ENCODE data around the gene PRM3. TPM values are rescaled to one million over a fixed set of nuclear protein-coding genes. Genes with fewer than 3 reads are reported as not detected.

The PRM3 gene
- total RNA-seq, 2 experiments from 2014 or later: not detected

- ChIA-PET CTCF (interaction anchor here (1.3 kb wide), 1 partner anchor 35 kb away, joined by 3 read pairs; no protein-coding TSS in a partner anchor), POLR2A (interaction anchor here (0.7 kb wide), 1 partner anchor 36 kb away, joined by 6 read pairs; no protein-coding TSS in a partner anchor)
- H3K27ac Mint-ChIP-seq: no peak overlapping the region
- ATAC-seq (ENCODE audit: poor library complexity): no peak
- no peak for TF ChIP-seq CTCF (IDR thresholded peaks at IDR 0.05)
- peaks cover 9% of the 10 kb centered on the region for H3K36me3 Mint-ChIP-seq (ENCODE audit: low read depth)
- Histone ChIP-seq H3K4me3 (ENCODE audit: low read length) (no peak overlapping the region), H3K9me3 (ENCODE audit: control insufficient read depth in 1 of 2, insufficient read depth in 1 of 2, low read length in 2 of 2) (no peaks in the 10 kb centered on the region), H3K27ac (ENCODE audit: low read depth in 1 of 2, low read length in 2 of 2) (no peak overlapping the region), H3K27me3 (ENCODE audit: control insufficient read depth in 1 of 2, insufficient read depth in 2 of 2, low read length in 2 of 2) (no peaks in the 10 kb centered on the region), H3K36me3 (ENCODE audit: insufficient read depth, low read length) (no peaks in the 10 kb centered on the region), H3K4me1 (ENCODE audit: insufficient read depth, low read length) (peaks cover 48% of the 10 kb centered on the region)
- H3K27me3 Mint-ChIP-seq: no peaks in the 10 kb centered on the region
- H3K4me3 Mint-ChIP-seq: peak overlapping the region; percentile 42
- intact Hi-C loops (cut with DNase I, micrococcal nuclease): no loop called here
- H3K9me3 Mint-ChIP-seq: no peaks in the 10 kb centered on the region
- H3K4me1 Mint-ChIP-seq (ENCODE audit: low read depth): peaks cover 51% of the 10 kb centered on the region
- no peak for DNase-seq
Measured at GRCh38 chr16:11260596-11260966, 12.8 kb downstream of the PRM3 start.

GRCh38 chr16:11259655-11260595 lies 13.5 kb downstream of the PRM3 start:
- CTCF ChIA-PET: interaction anchor here (1.3 to 2.1 kb wide), 2 partner anchors 35 to 38 kb away, joined by 3 to 5 read pairs; no protein-coding TSS in a partner anchor
- Histone ChIP-seq H3K4me3 (ENCODE audit: low read length) (no peak overlapping the region), H3K4me1 (ENCODE audit: insufficient read depth, low read length) (peaks cover 50% of the 10 kb centered on the region), H3K36me3 (ENCODE audit: insufficient read depth, low read length) (no peaks in the 10 kb centered on the region), H3K9me3 (ENCODE audit: control insufficient read depth in 1 of 2, insufficient read depth in 1 of 2, low read length in 2 of 2) (no peaks in the 10 kb centered on the region), H3K27ac (ENCODE audit: low read depth in 1 of 2, low read length in 2 of 2) (no peak overlapping the region), H3K27me3 (ENCODE audit: control insufficient read depth in 1 of 2, insufficient read depth in 2 of 2, low read length in 2 of 2) (no peaks in the 10 kb centered on the region)
- Mint-ChIP-seq H3K36me3 (ENCODE audit: low read depth) (peaks cover 9% of the 10 kb centered on the region), H3K4me1 (ENCODE audit: low read depth) (peaks cover 51% of the 10 kb centered on the region), H3K4me3 (peak overlapping the region; percentile 42), H3K27me3 (no peaks in the 10 kb centered on the region), H3K27ac (no peak overlapping the region), H3K9me3 (no peaks in the 10 kb centered on the region)
- ATAC-seq (ENCODE audit: poor library complexity) (no peak), DNase-seq (no peak)
- POLR2A ChIA-PET: interaction anchor here (1.6 to 8.5 kb wide), 3 partner anchors 34 to 95 kb away, joined by 10 to 195 read pairs (median 15); no protein-coding TSS in a partner anchor
- intact Hi-C loops (cut with DNase I, micrococcal nuclease): loop anchor here (5.0 to 10.0 kb wide), 6 partner anchors 37 to 655 kb away; partner anchors contain the start of genes GSPT1 (in 1 of the 2) and TXNDC11 (in 1 of the 2)
- no peak for TF ChIP-seq CTCF (IDR thresholded peaks at IDR 0.05)

GRCh38 chr16:11258553-11259492 lies 14.6 kb downstream of the PRM3 start:
- ATAC-seq (ENCODE audit: poor library complexity) (peak; percentile 8), DNase-seq (peak in 7 of 14 experiments; percentile 13 to 89 (median 46))
- H3K36me3 Mint-ChIP-seq (ENCODE audit: low read depth): peaks cover 13% of the 10 kb centered on the region
- no peaks in the 10 kb centered on the region for H3K9me3 ChIP-seq (ENCODE audit: control insufficient read depth in 1 of 2, insufficient read depth in 1 of 2, low read length in 2 of 2)
- no peaks in the 10 kb centered on the region for H3K27me3 Mint-ChIP-seq
- peak overlapping the region; percentile 97 for H3K27ac Mint-ChIP-seq
- H3K4me1 Mint-ChIP-seq (ENCODE audit: low read depth): peaks cover 46% of the 10 kb centered on the region
- H3K9me3 Mint-ChIP-seq: no peaks in the 10 kb centered on the region
- CTCF ChIA-PET: interaction anchor here (0.6 to 5.6 kb wide), 6 partner anchors 34 to 370 kb away, joined by 3 to 50 read pairs (median 5); no protein-coding TSS in a partner anchor
- H3K4me3 Mint-ChIP-seq: peak overlapping the region; percentile 84
- POLR2A ChIA-PET: interaction anchor here (0.6 to 8.5 kb wide), 8 partner anchors 10 to 317 kb away, joined by 3 to 195 read pairs (median 4); partner anchors contain the start of gene DEXI
- peak overlapping the region; percentile 37 for H3K4me3 ChIP-seq (ENCODE audit: low read length)
- no peaks in the 10 kb centered on the region for H3K27me3 ChIP-seq (ENCODE audit: control insufficient read depth in 1 of 2, insufficient read depth in 2 of 2, low read length in 2 of 2)
- intact Hi-C loops (cut with DNase I, micrococcal nuclease): loop anchor here (5.0 to 10.0 kb wide), 6 partner anchors 38 to 656 kb away; partner anchors contain the start of genes GSPT1 (in 1 of the 2) and TXNDC11 (in 1 of the 2)
- H3K36me3 ChIP-seq (ENCODE audit: insufficient read depth, low read length): no peaks in the 10 kb centered on the region
- TF ChIP-seq CTCF (IDR thresholded peaks at IDR 0.05): no peak
- H3K4me1 ChIP-seq (ENCODE audit: insufficient read depth, low read length): peaks cover 50% of the 10 kb centered on the region
- peak overlapping the region in 1 of 2 donors; percentile 58 for H3K27ac ChIP-seq (ENCODE audit: low read depth in 1 of 2, low read length in 2 of 2)

Data from CD4-positive, alpha-beta T cell (primary cell).